HG03064 (cell line): ENCODE results near the gene RAB43.
"Not testable (repeated sequence)": the region's sequence is repeated elsewhere in the genome, so short reads cannot be mapped to it uniquely, and the experiment has no call there.

Experiments used
- ATAC-seq: cut with Tn5 transposase; IDR thresholded peaks from one replicate; pipeline ENCODE4 v1.9.1; 2021; ENCODE audit warnings: low read depth; ENCODE audit not compliant: unreplicated experiment

RAB43 gene

GRCh38 chr3:129121792-129122411 is at the start of gene RAB43:
RAB43 (minus strand) TSS chr3:129121804; CDS start chr3:129121489, 315 bp downstream.
- peak; percentile 44 for ATAC-seq

GRCh38 chr3:129166579-129167332 is 45.2 kb upstream of the RAB43 start:
- ATAC-seq: no peak

- not testable (repeated sequence) for ATAC-seq
Observed at GRCh38 chr3:129165594-129165993, 44.0 kb upstream of the RAB43 start.

GRCh38 chr3:129164500-129164899 is 42.9 kb upstream of the RAB43 start:
- ATAC-seq: no peak

- ATAC-seq: no peak
Observed at GRCh38 chr3:129162729-129163579, 41.4 kb upstream of the RAB43 start.

GRCh38 chr3:129161860-129162271 is 40.3 kb upstream of the RAB43 start:
- peak; percentile 5 for ATAC-seq

GRCh38 chr3:129160891-129161859 is 39.6 kb upstream of the RAB43 start, which contains the start of gene ISY1:
ISY1 (minus strand) TSS chr3:129161063; CDS start chr3:129160975, 88 bp downstream.
- peak; percentile 75 for ATAC-seq

- ATAC-seq: no peak
Observed at GRCh38 chr3:129144786-129145185, 23.2 kb upstream of the RAB43 start.

- not testable (repeated sequence) for ATAC-seq
Observed at GRCh38 chr3:129141011-129141410, 19.4 kb upstream of the RAB43 start.

GRCh38 chr3:129139911-129140310 is 18.3 kb upstream of the RAB43 start:
- ATAC-seq: no peak

- ATAC-seq: not testable (repeated sequence)
Observed at GRCh38 chr3:129136275-129136674, 14.7 kb upstream of the RAB43 start.

- ATAC-seq: no peak
Observed at GRCh38 chr3:129132097-129132866, 10.7 kb upstream of the RAB43 start.

GRCh38 chr3:129131465-129132088 is 10.0 kb upstream of the RAB43 start:
- ATAC-seq: no peak

GRCh38 chr3:129130291-129130813 is 8.7 kb upstream of the RAB43 start:
- no peak for ATAC-seq

GRCh38 chr3:129128357-129129155 is 7.0 kb upstream of the RAB43 start:
- no peak for ATAC-seq

- ATAC-seq: no peak
Observed at GRCh38 chr3:129126726-129127280, 5.2 kb upstream of the RAB43 start.

- no peak for ATAC-seq
Observed at GRCh38 chr3:129123314-129124060, 1.9 kb upstream of the RAB43 start.
